ENCODE results near the gene FBN2.
"Not testable (repeated sequence)": the region's sequence is repeated elsewhere in the genome, so short reads cannot be mapped to it uniquely, and the experiment has no call there.

Gene FBN2

GRCh38 chr5:128334010-128334716 lies 203.9 kb downstream of the FBN2 start:
- no peak overlapping the region for H3K9ac ChIP-seq (ENCODE audit: low read depth in 1 of 2, low read length in 2 of 2)

GRCh38 chr5:128331261-128331660 lies 206.8 kb downstream of the FBN2 start:
- Histone ChIP-seq H3K36me3 (ENCODE audit: control insufficient read depth in 2 of 2, insufficient read depth in 2 of 2, low read length in 2 of 2) (no peaks in the 10 kb centered on the region), H3K9ac (ENCODE audit: low read depth in 1 of 2, low read length in 2 of 2) (no peak overlapping the region), H3K9me3 (ENCODE audit: control insufficient read depth in 2 of 2, low read length in 2 of 2) (peaks cover 0 to 1% of the 10 kb centered on the region in 2 donors), H3K27ac (ENCODE audit: low read depth in 2 of 2, low read length in 2 of 2) (no peak overlapping the region), H3K4me1 (ENCODE audit: control insufficient read depth in 2 of 2, insufficient read depth in 2 of 2, low read length in 2 of 2) (no peaks in the 10 kb centered on the region), H3K4me3 (ENCODE audit: low read length in 2 of 2) (no peak overlapping the region), H3K27me3 (ENCODE audit: control insufficient read depth in 2 of 2, insufficient read depth in 2 of 2, low read length in 2 of 2) (no peaks in the 10 kb centered on the region)

More at GRCh38 chr5:128334010-128334716, 203.9 kb downstream of the FBN2 start:
- Histone ChIP-seq H3K36me3 (ENCODE audit: control insufficient read depth in 2 of 2, insufficient read depth in 2 of 2, low read length in 2 of 2) (peaks cover 0 to 2% of the 10 kb centered on the region in 2 donors), H3K27ac (ENCODE audit: low read depth in 2 of 2, low read length in 2 of 2) (no peak overlapping the region), H3K4me1 (ENCODE audit: control insufficient read depth in 2 of 2, insufficient read depth in 2 of 2, low read length in 2 of 2) (no peaks in the 10 kb centered on the region), H3K4me3 (ENCODE audit: low read length in 2 of 2) (no peak overlapping the region), H3K27me3 (ENCODE audit: control insufficient read depth in 2 of 2, insufficient read depth in 2 of 2, low read length in 2 of 2) (no peaks in the 10 kb centered on the region), H3K9me3 (ENCODE audit: control insufficient read depth in 2 of 2, low read length in 2 of 2) (no peaks in the 10 kb centered on the region)

- H3K27ac ChIP-seq (ENCODE audit: low read depth in 2 of 2, low read length in 2 of 2): no peak overlapping the region
- H3K27me3 ChIP-seq (ENCODE audit: control insufficient read depth in 2 of 2, insufficient read depth in 2 of 2, low read length in 2 of 2): no peaks in the 10 kb centered on the region
- H3K36me3 ChIP-seq (ENCODE audit: control insufficient read depth in 2 of 2, insufficient read depth in 2 of 2, low read length in 2 of 2): no peaks in the 10 kb centered on the region
- no peaks in the 10 kb centered on the region for H3K4me1 ChIP-seq (ENCODE audit: control insufficient read depth in 2 of 2, insufficient read depth in 2 of 2, low read length in 2 of 2)
- H3K9me3 ChIP-seq (ENCODE audit: control insufficient read depth in 2 of 2, low read length in 2 of 2): peaks cover 0 to 1% of the 10 kb centered on the region in 2 donors
- H3K9ac ChIP-seq (ENCODE audit: low read depth in 1 of 2, low read length in 2 of 2): no peak overlapping the region
- H3K4me3 ChIP-seq (ENCODE audit: low read length in 2 of 2): no peak overlapping the region
Observed at GRCh38 chr5:128329386-128329939, 208.6 kb downstream of the FBN2 start.

DNA sequence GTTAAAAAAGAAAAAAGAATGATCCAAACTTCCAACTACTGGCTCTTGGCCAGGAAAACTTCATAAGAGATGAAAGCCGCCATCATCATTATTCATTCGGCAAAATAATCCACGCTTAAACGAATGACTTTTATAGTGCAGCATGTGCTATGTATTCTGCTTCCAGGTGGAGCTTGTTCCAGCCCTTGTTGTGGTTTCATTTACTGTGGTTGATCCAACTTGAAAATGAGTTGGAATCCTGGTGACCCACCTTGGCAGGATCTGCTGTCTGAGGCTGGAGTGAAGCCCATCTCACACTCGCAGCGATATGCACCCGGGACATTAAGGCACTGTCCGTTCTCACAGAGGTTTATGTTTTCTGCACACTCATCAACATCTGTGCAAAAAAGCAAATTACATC lies 209.6 kb downstream of the FBN2 start:
- Histone ChIP-seq H3K9ac (ENCODE audit: low read depth in 1 of 2, low read length in 2 of 2) (no peak overlapping the region), H3K27ac (ENCODE audit: low read depth in 2 of 2, low read length in 2 of 2) (no peak overlapping the region)

DNA sequence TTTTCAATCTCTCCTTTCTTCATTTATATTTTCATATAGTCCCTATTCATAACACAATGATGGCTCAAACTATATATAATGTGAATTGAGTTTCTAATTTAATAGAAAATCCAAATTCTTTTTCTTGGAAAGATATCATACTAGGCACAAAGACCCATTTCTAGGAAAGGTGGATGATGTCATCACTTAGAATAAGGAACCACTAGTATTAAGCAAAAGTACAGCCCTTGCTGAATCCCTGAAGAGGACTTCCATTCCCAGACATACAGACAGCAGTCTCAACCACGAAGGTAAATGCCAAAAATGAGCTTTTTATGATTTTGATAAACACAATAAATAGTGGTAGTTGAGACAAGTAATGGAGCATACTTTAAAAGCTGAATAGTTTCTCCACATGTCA lies 210.0 kb downstream of the FBN2 start:
- no peak overlapping the region for H3K4me3 ChIP-seq (ENCODE audit: low read length in 2 of 2)
- no peaks in the 10 kb centered on the region for H3K27me3 ChIP-seq (ENCODE audit: control insufficient read depth in 2 of 2, insufficient read depth in 2 of 2, low read length in 2 of 2)
- H3K4me1 ChIP-seq (ENCODE audit: control insufficient read depth in 2 of 2, insufficient read depth in 2 of 2, low read length in 2 of 2): no peaks in the 10 kb centered on the region
- H3K9ac ChIP-seq (ENCODE audit: low read depth in 1 of 2, low read length in 2 of 2): no peak overlapping the region
- H3K27ac ChIP-seq (ENCODE audit: low read depth in 2 of 2, low read length in 2 of 2): no peak overlapping the region
- peaks cover 0 to 1% of the 10 kb centered on the region in 2 donors for H3K9me3 ChIP-seq (ENCODE audit: control insufficient read depth in 2 of 2, low read length in 2 of 2)
- H3K36me3 ChIP-seq (ENCODE audit: control insufficient read depth in 2 of 2, insufficient read depth in 2 of 2, low read length in 2 of 2): no peaks in the 10 kb centered on the region

More for the DNA sequence above, 209.6 kb downstream of the FBN2 start:
- peaks cover 0 to 1% of the 10 kb centered on the region in 2 donors for H3K9me3 ChIP-seq (ENCODE audit: control insufficient read depth in 2 of 2, low read length in 2 of 2)
- H3K36me3 ChIP-seq (ENCODE audit: control insufficient read depth in 2 of 2, insufficient read depth in 2 of 2, low read length in 2 of 2): no peaks in the 10 kb centered on the region
- H3K4me1 ChIP-seq (ENCODE audit: control insufficient read depth in 2 of 2, insufficient read depth in 2 of 2, low read length in 2 of 2): no peaks in the 10 kb centered on the region
- H3K4me3 ChIP-seq (ENCODE audit: low read length in 2 of 2): no peak overlapping the region
- no peaks in the 10 kb centered on the region for H3K27me3 ChIP-seq (ENCODE audit: control insufficient read depth in 2 of 2, insufficient read depth in 2 of 2, low read length in 2 of 2)

GRCh38 chr5:128321418-128321817 lies 216.6 kb downstream of the FBN2 start:
- H3K9ac ChIP-seq (ENCODE audit: low read depth in 1 of 2, low read length in 2 of 2); H3K4me3 ChIP-seq (ENCODE audit: low read length in 2 of 2); H3K9me3 ChIP-seq (ENCODE audit: control insufficient read depth in 2 of 2, low read length in 2 of 2); H3K27me3 ChIP-seq (ENCODE audit: control insufficient read depth in 2 of 2, insufficient read depth in 2 of 2, low read length in 2 of 2); H3K36me3 ChIP-seq (ENCODE audit: control insufficient read depth in 2 of 2, insufficient read depth in 2 of 2, low read length in 2 of 2); H3K4me1 ChIP-seq (ENCODE audit: control insufficient read depth in 2 of 2, insufficient read depth in 2 of 2, low read length in 2 of 2); H3K27ac ChIP-seq (ENCODE audit: low read depth in 2 of 2, low read length in 2 of 2): not testable (repeated sequence)

- no peaks in the 10 kb centered on the region for H3K36me3 ChIP-seq (ENCODE audit: control insufficient read depth in 2 of 2, insufficient read depth in 2 of 2, low read length in 2 of 2)
Observed at GRCh38 chr5:128318691-128319090, 219.4 kb downstream of the FBN2 start.

DNA sequence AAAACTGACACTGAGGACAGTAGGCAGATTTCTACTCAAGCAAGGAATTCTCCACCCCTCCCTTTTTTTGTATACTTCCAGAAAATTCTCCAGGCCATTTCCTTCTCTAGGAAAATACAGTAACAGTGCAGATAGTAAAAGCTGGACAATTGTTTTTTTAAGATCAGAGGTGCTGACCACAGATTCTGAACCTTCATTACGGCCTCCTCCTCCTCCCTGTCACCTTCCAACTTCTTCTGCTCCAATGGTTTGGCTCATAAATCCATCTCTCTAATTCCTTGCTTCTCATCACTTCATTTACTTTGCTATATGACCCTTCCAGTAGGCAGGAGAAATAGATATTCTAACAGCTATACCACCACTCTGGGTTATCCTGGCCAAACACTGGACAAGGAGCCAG lies 220.6 kb downstream of the FBN2 start:
- H3K27me3 ChIP-seq (ENCODE audit: control insufficient read depth in 2 of 2, insufficient read depth in 2 of 2, low read length in 2 of 2): no peaks in the 10 kb centered on the region
- H3K9ac ChIP-seq (ENCODE audit: low read depth in 1 of 2, low read length in 2 of 2): no peak overlapping the region
- H3K4me3 ChIP-seq (ENCODE audit: low read length in 2 of 2): no peak overlapping the region
- H3K9me3 ChIP-seq (ENCODE audit: control insufficient read depth in 2 of 2, low read length in 2 of 2): no peaks in the 10 kb centered on the region
- H3K36me3 ChIP-seq (ENCODE audit: control insufficient read depth in 2 of 2, insufficient read depth in 2 of 2, low read length in 2 of 2): no peaks in the 10 kb centered on the region
- no peaks in the 10 kb centered on the region for H3K4me1 ChIP-seq (ENCODE audit: control insufficient read depth in 2 of 2, insufficient read depth in 2 of 2, low read length in 2 of 2)
- no peak overlapping the region for H3K27ac ChIP-seq (ENCODE audit: low read depth in 2 of 2, low read length in 2 of 2)

More at GRCh38 chr5:128318691-128319090, 219.4 kb downstream of the FBN2 start:
- no peaks in the 10 kb centered on the region for H3K27me3 ChIP-seq (ENCODE audit: control insufficient read depth in 2 of 2, insufficient read depth in 2 of 2, low read length in 2 of 2)
- no peak overlapping the region for H3K4me3 ChIP-seq (ENCODE audit: low read length in 2 of 2)
- H3K27ac ChIP-seq (ENCODE audit: low read depth in 2 of 2, low read length in 2 of 2): no peak overlapping the region
- H3K9ac ChIP-seq (ENCODE audit: low read depth in 1 of 2, low read length in 2 of 2): no peak overlapping the region
- no peaks in the 10 kb centered on the region for H3K9me3 ChIP-seq (ENCODE audit: control insufficient read depth in 2 of 2, low read length in 2 of 2)
- no peaks in the 10 kb centered on the region for H3K4me1 ChIP-seq (ENCODE audit: control insufficient read depth in 2 of 2, insufficient read depth in 2 of 2, low read length in 2 of 2)

DNA sequence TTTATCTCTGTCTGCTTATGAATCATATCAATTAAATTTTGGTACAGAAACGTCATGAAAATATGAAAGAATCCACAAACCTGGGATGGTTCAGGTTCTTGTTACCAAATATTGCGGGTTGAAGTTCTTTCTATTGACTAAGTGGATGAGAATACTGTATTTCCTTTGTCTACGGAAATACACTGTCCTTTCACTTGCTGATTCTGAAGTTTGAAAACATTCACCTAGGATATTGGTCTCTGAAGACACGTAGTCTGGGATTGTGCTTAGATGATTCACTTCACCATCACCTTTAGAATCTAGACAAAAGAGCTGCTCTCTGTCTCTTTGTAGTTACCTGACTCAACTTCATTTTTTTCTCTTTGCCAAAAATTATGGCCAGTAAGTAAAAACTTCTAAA lies 222.4 kb downstream of the FBN2 start:
- Histone ChIP-seq H3K27me3 (ENCODE audit: control insufficient read depth in 2 of 2, insufficient read depth in 2 of 2, low read length in 2 of 2) (no peaks in the 10 kb centered on the region), H3K27ac (ENCODE audit: low read depth in 2 of 2, low read length in 2 of 2) (no peak overlapping the region), H3K4me3 (ENCODE audit: low read length in 2 of 2) (no peak overlapping the region), H3K36me3 (ENCODE audit: control insufficient read depth in 2 of 2, insufficient read depth in 2 of 2, low read length in 2 of 2) (no peaks in the 10 kb centered on the region), H3K4me1 (ENCODE audit: control insufficient read depth in 2 of 2, insufficient read depth in 2 of 2, low read length in 2 of 2) (no peaks in the 10 kb centered on the region), H3K9ac (ENCODE audit: low read depth in 1 of 2, low read length in 2 of 2) (no peak overlapping the region), H3K9me3 (ENCODE audit: control insufficient read depth in 2 of 2, low read length in 2 of 2) (no peaks in the 10 kb centered on the region)

DNA sequence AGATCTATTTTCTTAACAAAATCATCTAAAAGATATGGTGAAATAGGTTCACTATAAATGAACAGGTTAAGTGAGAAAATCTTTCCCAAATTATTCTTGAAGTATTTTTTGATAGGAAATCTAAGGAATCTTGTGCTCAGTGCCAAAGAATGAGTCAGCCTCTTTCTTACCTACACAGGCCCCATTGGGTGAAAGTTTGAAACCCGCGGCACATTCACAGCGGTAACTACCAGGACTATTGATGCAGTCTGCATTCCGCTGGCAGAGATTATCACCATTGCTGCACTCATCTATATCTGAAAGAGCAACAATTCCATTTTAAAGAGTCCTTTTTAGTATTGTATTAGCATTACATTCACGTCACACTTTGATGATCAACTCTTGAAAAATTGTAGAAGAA lies 232.7 kb downstream of the FBN2 start:
- H3K27me3 ChIP-seq (ENCODE audit: control insufficient read depth in 2 of 2, insufficient read depth in 2 of 2, low read length in 2 of 2): no peaks in the 10 kb centered on the region
- no peaks in the 10 kb centered on the region for H3K4me1 ChIP-seq (ENCODE audit: control insufficient read depth in 2 of 2, insufficient read depth in 2 of 2, low read length in 2 of 2)
- no peak overlapping the region for H3K27ac ChIP-seq (ENCODE audit: low read depth in 2 of 2, low read length in 2 of 2)
- H3K36me3 ChIP-seq (ENCODE audit: control insufficient read depth in 2 of 2, insufficient read depth in 2 of 2, low read length in 2 of 2): no peaks in the 10 kb centered on the region
- H3K9ac ChIP-seq (ENCODE audit: low read depth in 1 of 2, low read length in 2 of 2): no peak overlapping the region
- H3K9me3 ChIP-seq (ENCODE audit: control insufficient read depth in 2 of 2, low read length in 2 of 2): no peaks in the 10 kb centered on the region
- no peak overlapping the region for H3K4me3 ChIP-seq (ENCODE audit: low read length in 2 of 2)

Measured in mucosa of rectum (tissue), 2 donors.